H1 (cell line): ENCODE data around the gene NKAIN2. TPM values are rescaled to one million over a fixed set of nuclear protein-coding genes. Genes with fewer than 3 reads are reported as not detected.

Source experiments
- CTCF ChIA-PET: fragments of 300-600 bp; sonication (Branson Sonifier 250); formaldehyde crosslinking; loops from one replicate; lab custom pipeline; 2021; ENCODE audit not compliant: partially characterized antibody; lab: Charles Lee
- POLR2A ChIA-PET: fragments of 300-600 bp; sonication (Branson Sonifier 250); formaldehyde crosslinking; loops from one replicate; lab custom pipeline; 2021; ENCODE audit warnings: inconsistent platforms; ENCODE audit not compliant: partially characterized antibody; lab: Charles Lee
- DNase-seq, 2 experiments: peaks; one replicate each; pipeline versions ENCODE4 v3.0.0 to v3.0.0-alpha.2; 2010 to 2022; ENCODE audit warnings: low spot score in 2 of 2, low read depth in 1 of 2, mixed read lengths in 1 of 2
- FAIRE-seq: peaks from 2 replicates; lab custom pipeline; 2011; peaks lifted over from hg19 to GRCh38; lab: Jason Lieb, UNC
- H2AFZ ChIP-seq: 2 replicates; pipeline ENCODE4 v1.8.1; 2012; ENCODE audit warnings: low read length, inconsistent platforms
- H2AK5ac ChIP-seq: 2 replicates; pipeline ENCODE4 v1.6.1; 2013; ENCODE audit warnings: low read depth, low read length
- H2BK120ac ChIP-seq: replicated peaks from 2 replicates; pipeline ENCODE3; 2013; ENCODE audit warnings: low read depth, low read length, inconsistent platforms
- H2BK12ac ChIP-seq: 2 replicates; pipeline ENCODE4 v1.6.1; 2013; ENCODE audit warnings: low read depth, low read length
- H2BK15ac ChIP-seq: 2 replicates; pipeline ENCODE4 v1.6.1; 2013; ENCODE audit warnings: low read length
- H2BK20ac ChIP-seq: 2 replicates; pipeline ENCODE4 v1.6.1; 2013; ENCODE audit warnings: low read length
- H2BK5ac ChIP-seq: 2 replicates; pipeline ENCODE4 v1.6.1; 2013; ENCODE audit warnings: low read depth, low read length
- H3K14ac ChIP-seq: 2 replicates; pipeline ENCODE4 v1.6.1; 2013; ENCODE audit warnings: inconsistent platforms; ENCODE audit not compliant: insufficient read length
- H3K18ac ChIP-seq: 2 replicates; pipeline ENCODE4 v1.6.1; 2013; ENCODE audit warnings: low read length; ENCODE audit errors: extremely low read depth
- H3K23ac ChIP-seq: 2 replicates; pipeline ENCODE4 v1.6.1; 2013; ENCODE audit warnings: inconsistent platforms; ENCODE audit not compliant: insufficient read length
- H3K23me2 ChIP-seq: 2 replicates; pipeline ENCODE4 v1.6.1; 2013; ENCODE audit warnings: low read depth, low read length
- H3K27ac ChIP-seq: 2 replicates; pipeline ENCODE4 v1.6.1; 2011; ENCODE audit warnings: low read depth, low read length, inconsistent platforms
- H3K27me3 ChIP-seq, 4 experiments: replicated peaks in 1 of 4; 1 replicate in 1 of 4; 2 replicates in 3 of 4; pipeline versions ENCODE4 v1.6.1 to v1.8.1; 2011 to 2013; ENCODE audit warnings: low read length in 3 of 4, mild to moderate bottlenecking in 3 of 4, inconsistent platforms in 2 of 4, mixed read lengths in 2 of 4, moderate library complexity in 1 of 4; ENCODE audit not compliant: control insufficient read depth in 3 of 4, insufficient read depth in 3 of 4; ENCODE audit errors: extremely low read depth in 1 of 4
- H3K36me3 ChIP-seq, 4 experiments: 2 replicates each; pipeline versions ENCODE4 v1.6.1 to v1.8.1; 2011 to 2013; ENCODE audit warnings: mild to moderate bottlenecking in 4 of 4, low read length in 3 of 4, moderate library complexity in 2 of 4, control low read depth in 1 of 4, inconsistent platforms in 1 of 4; ENCODE audit not compliant: insufficient read depth in 4 of 4, control insufficient read depth in 2 of 4
- H3K4ac ChIP-seq: replicated peaks from 2 replicates; pipeline ENCODE3; 2013; ENCODE audit warnings: low read length, low read depth, mixed read lengths, inconsistent platforms; ENCODE audit not compliant: insufficient read length
- H3K4me1 ChIP-seq, 4 experiments: replicated peaks in 1 of 4; 1 replicate in 1 of 4; 2 replicates in 3 of 4; pipeline versions ENCODE4 v1.6.1 to v1.8.1; 2011 to 2013; ENCODE audit warnings: low read length in 3 of 4, inconsistent platforms in 2 of 4, mixed read lengths in 1 of 4; ENCODE audit not compliant: insufficient read depth in 4 of 4, control insufficient read depth in 3 of 4
- H3K4me2 ChIP-seq, 2 experiments: 2 replicates each; pipeline versions ENCODE4 v1.6.1 to v1.8.1; 2011 to 2013; ENCODE audit warnings: low read depth in 2 of 2, low read length in 2 of 2, control low read depth in 1 of 2, inconsistent platforms in 1 of 2, mild to moderate bottlenecking in 1 of 2; ENCODE audit not compliant: insufficient read depth in 1 of 2
- H3K4me3 ChIP-seq, 4 experiments: fragments of 200-600, 300-600 bp in 1 of 4; sonication (generic), shearing (Covaris generic), sonication (Bioruptor Twin) in 1 of 4; 2 replicates each; pipeline versions ENCODE4 v1.5.1 to v1.8.1; 2011 to 2016; ENCODE audit warnings: low read length in 4 of 4, low read depth in 3 of 4, control low read depth in 2 of 4, inconsistent platforms in 2 of 4, mild to moderate bottlenecking in 2 of 4, mixed read lengths in 1 of 4, moderate library complexity in 1 of 4; ENCODE audit not compliant: insufficient read depth in 2 of 4; ENCODE audit errors: extremely low read depth in 1 of 4
- H3K56ac ChIP-seq: replicated peaks from 2 replicates; pipeline ENCODE3; 2013; ENCODE audit warnings: low read depth, mild to moderate bottlenecking, mixed read lengths, low read length, inconsistent platforms; ENCODE audit not compliant: insufficient read length
- H3K79me1 ChIP-seq: 2 replicates; pipeline ENCODE4 v1.6.1; 2013; ENCODE audit warnings: low read depth, low read length, control low read depth
- H3K79me2 ChIP-seq, 2 experiments: 2 replicates each; pipeline versions ENCODE4 v1.6.1 to v1.8.1; 2012 to 2013; ENCODE audit warnings: low read length in 2 of 2, mild to moderate bottlenecking in 2 of 2, inconsistent platforms in 1 of 2; ENCODE audit not compliant: insufficient read depth in 2 of 2, control insufficient read depth in 1 of 2
- H3K9ac ChIP-seq, 4 experiments: replicated peaks in 1 of 4; 1 replicate in 1 of 4; 2 replicates in 3 of 4; pipeline versions ENCODE4 v1.6.1 to v1.8.1; 2011 to 2013; ENCODE audit warnings: low read depth in 3 of 4, low read length in 3 of 4, control low read depth in 2 of 4, mild to moderate bottlenecking in 2 of 4, moderate library complexity in 2 of 4, inconsistent platforms in 1 of 4; ENCODE audit errors: extremely low read depth in 1 of 4
- H3K9me3 ChIP-seq, 2 experiments: 2 replicates each; pipeline versions ENCODE4 v1.6.1 to v1.8.1; 2012 to 2013; ENCODE audit warnings: mild to moderate bottlenecking in 2 of 2, moderate library complexity in 2 of 2, control low read depth in 1 of 2, inconsistent platforms in 1 of 2, low read depth in 1 of 2, low read length in 1 of 2, mixed read lengths in 1 of 2; ENCODE audit not compliant: insufficient read depth in 2 of 2
- H4K20me1 ChIP-seq, 2 experiments: replicated peaks in 1 of 2; 2 replicates each; pipeline versions ENCODE3 to v1.8.1; 2011 to 2013; ENCODE audit warnings: inconsistent platforms in 2 of 2, low read length in 2 of 2, mild to moderate bottlenecking in 1 of 2; ENCODE audit not compliant: insufficient read depth in 2 of 2, control insufficient read depth in 1 of 2
- H4K5ac ChIP-seq: 2 replicates; pipeline ENCODE4 v1.6.1; 2013; ENCODE audit warnings: low read length, low read depth, mixed read lengths, inconsistent platforms; ENCODE audit not compliant: insufficient read length
- H4K8ac ChIP-seq: 2 replicates; pipeline ENCODE4 v1.8.0; 2013; ENCODE audit warnings: mild to moderate bottlenecking, moderate library complexity, low read length, inconsistent platforms; ENCODE audit not compliant: insufficient read depth; ENCODE audit errors: extremely low read depth
- H4K91ac ChIP-seq: replicated peaks from 2 replicates; pipeline ENCODE3; 2013; ENCODE audit warnings: low read length, mixed read lengths, inconsistent platforms; ENCODE audit not compliant: insufficient read length
- HDAC2 ChIP-seq, 2 experiments: fragments of 300-600 bp in 1 of 2; sonication (generic) in 1 of 2; IDR thresholded peaks; 2 replicates each; pipeline ENCODE4 v1.6.1; 2011 to 2012; ENCODE audit warnings: low read depth in 2 of 2, low read length in 2 of 2, mild to moderate bottlenecking in 2 of 2, moderate library complexity in 2 of 2, borderline replicate concordance in 1 of 2, inconsistent platforms in 1 of 2
- MAFK ChIP-seq: IDR thresholded peaks from 2 replicates; pipeline ENCODE4 v1.6.1; 2012; ENCODE audit warnings: low read depth, mild to moderate bottlenecking, improper control_type of control experiment, low read length
- SP1 ChIP-seq: IDR thresholded peaks from 2 replicates; pipeline ENCODE4 v1.6.1; 2011; ENCODE audit warnings: low read depth, low read length
- WGBS, 2 experiments: shearing (Covaris generic) in 1 of 2; methylation state at CpG; one replicate each; pipeline versions ENCODE4 v1.1.6 to v1.1.7; 2013 to 2015; ENCODE audit warnings: low lambda C conversion rate in 2 of 2, mixed read lengths in 2 of 2, inconsistent platforms in 1 of 2, low coverage in 1 of 2, missing lambda C conversion rate in 1 of 2; ENCODE audit not compliant: insufficient replicate concordance in 2 of 2, insufficient coverage in 1 of 2, insufficient read length in 1 of 2; ENCODE audit errors: extremely low coverage in 1 of 2, missing lambda C conversion rate in 1 of 2; 5-methylcytosine and 5-hydroxymethylcytosine counted together
- polyA plus RNA-seq, 7 experiments: library from polyadenylated mRNA; depleted of rRNA in 3 of 7; stranded (reverse) in 5 of 7; unstranded in 2 of 7; fragments of >200 nt in 5 of 7; fragments of 200-250 nt in 2 of 7; gene quantifications; 1 replicate in 5 of 7; 2 replicates in 1 of 7; 4 replicates in 1 of 7; pipeline versions ENCODE4 v1.2.1 to v1.2.3, GENCODE V29; 2011 to 2013; ENCODE audit warnings: missing spikeins in 2 of 7, mixed read lengths in 2 of 7
- total RNA-seq: library from RNA; stranded (reverse); fragmentation: NEBNext Ultra II Directional; extraction: Animal tissue kit (Norgen Biotek cat#: 25700); gene quantifications from 2 replicates; pipeline ENCODE4 v1.2.1, GENCODE V29; 2021

Gene NKAIN2
- total and polyA plus RNA-seq, 2 of the 8 experiments (the other 6 are each of a cell fraction or from before 2014, with no cell fraction given): 0.20 to 0.34 TPM

DNA sequence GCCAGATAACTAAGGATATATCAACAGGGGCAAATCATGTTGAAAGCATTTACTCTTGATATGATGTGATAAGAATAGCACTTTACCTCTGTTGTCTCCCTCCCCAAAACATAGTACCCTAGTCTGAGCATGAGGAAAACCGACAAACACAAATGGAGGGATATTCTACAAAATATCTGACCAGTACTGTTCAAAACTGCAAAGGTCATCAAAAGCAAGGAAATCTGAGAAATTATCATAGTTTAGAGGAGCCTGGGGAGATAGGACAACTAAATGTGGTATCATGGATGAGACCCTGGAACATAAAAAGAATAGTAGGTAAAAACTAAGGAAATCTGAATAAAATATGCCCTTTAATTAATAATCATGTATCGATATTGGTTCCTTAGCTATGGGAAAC lies 675.2 kb downstream of the NKAIN2 start:
- FAIRE-seq: no peak
- H3K9me3 ChIP-seq: no peaks in the 10 kb centered on the region
- no peak for DNase-seq
- H2BK12ac ChIP-seq: no peak overlapping the region
- no peak overlapping the region for H4K5ac ChIP-seq
- H4K91ac ChIP-seq: no peak overlapping the region
- H3K4me3 ChIP-seq: no peak overlapping the region
- no peak overlapping the region for H3K4me2 ChIP-seq
- no peak overlapping the region for H2AFZ ChIP-seq
- no peak overlapping the region for H4K8ac ChIP-seq
- WGBS, 2 experiments: 95% methylated on average over 2 of the region's 2 CpGs; no CpG with 5 or more reads in 1 of the 2 experiments
- no peaks in the 10 kb centered on the region for H3K4me1 ChIP-seq
- H3K14ac ChIP-seq: no peak overlapping the region
- H3K23me2 ChIP-seq: no peaks in the 10 kb centered on the region
- no peak overlapping the region for H2BK120ac ChIP-seq
- no peak overlapping the region for H2BK20ac ChIP-seq
- no peak overlapping the region for H3K27ac ChIP-seq
- no peak overlapping the region for H3K56ac ChIP-seq
- no peak overlapping the region for H3K4ac ChIP-seq
- H3K9ac ChIP-seq: no peak overlapping the region
- no peak overlapping the region for H3K23ac ChIP-seq
- no peak overlapping the region for H2BK15ac ChIP-seq
- no peak overlapping the region for H2AK5ac ChIP-seq
- H3K27me3 ChIP-seq: no peaks in the 10 kb centered on the region
- H4K20me1 ChIP-seq: no peaks in the 10 kb centered on the region
- no peaks in the 10 kb centered on the region for H3K79me1 ChIP-seq
- H3K18ac ChIP-seq: no peak overlapping the region
- no peaks in the 10 kb centered on the region for H3K79me2 ChIP-seq
- no peak overlapping the region for H2BK5ac ChIP-seq
- CTCF ChIA-PET: no interaction called here
- no peaks in the 10 kb centered on the region for H3K36me3 ChIP-seq
- POLR2A ChIA-PET: no interaction called here
- TF ChIP-seq HDAC2 (IDR thresholded peaks at IDR 0.05; ENCODE audit: borderline replicate concordance in 1 of 2, low read depth in 2 of 2, low read length in 2 of 2): no peak
- no peak for TF ChIP-seq SP1
- no peak for TF ChIP-seq MAFK
